GM19438 (cell line): ENCODE measurements around the gene RBM18.

Experiments used
- ATAC-seq: cut with Tn5 transposase; IDR thresholded peaks from one replicate; pipeline ENCODE4 v1.9.1; 2021; ENCODE audit warnings: low read depth; ENCODE audit not compliant: unreplicated experiment

The RBM18 gene

DNA sequence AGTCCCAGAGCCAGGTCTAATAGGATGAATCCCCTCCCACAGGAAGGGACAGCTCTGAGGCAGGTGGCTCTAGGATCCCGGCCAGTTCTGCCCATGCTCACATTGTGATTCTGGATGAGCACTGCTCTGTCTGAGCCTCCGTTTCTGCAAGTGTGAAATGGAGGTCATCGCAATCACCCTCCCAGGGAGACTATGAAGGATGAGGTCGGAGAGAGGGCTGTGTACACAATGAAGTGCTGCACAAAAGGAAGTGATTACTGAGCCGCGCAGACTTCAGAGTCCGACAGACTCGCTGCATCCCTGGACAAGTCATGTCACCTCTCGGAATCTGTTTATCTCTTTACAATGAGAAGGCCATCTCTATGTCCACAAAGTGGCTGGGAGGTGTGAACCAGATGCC, 57.5 kb downstream of the RBM18 start:
- no peak for ATAC-seq

DNA sequence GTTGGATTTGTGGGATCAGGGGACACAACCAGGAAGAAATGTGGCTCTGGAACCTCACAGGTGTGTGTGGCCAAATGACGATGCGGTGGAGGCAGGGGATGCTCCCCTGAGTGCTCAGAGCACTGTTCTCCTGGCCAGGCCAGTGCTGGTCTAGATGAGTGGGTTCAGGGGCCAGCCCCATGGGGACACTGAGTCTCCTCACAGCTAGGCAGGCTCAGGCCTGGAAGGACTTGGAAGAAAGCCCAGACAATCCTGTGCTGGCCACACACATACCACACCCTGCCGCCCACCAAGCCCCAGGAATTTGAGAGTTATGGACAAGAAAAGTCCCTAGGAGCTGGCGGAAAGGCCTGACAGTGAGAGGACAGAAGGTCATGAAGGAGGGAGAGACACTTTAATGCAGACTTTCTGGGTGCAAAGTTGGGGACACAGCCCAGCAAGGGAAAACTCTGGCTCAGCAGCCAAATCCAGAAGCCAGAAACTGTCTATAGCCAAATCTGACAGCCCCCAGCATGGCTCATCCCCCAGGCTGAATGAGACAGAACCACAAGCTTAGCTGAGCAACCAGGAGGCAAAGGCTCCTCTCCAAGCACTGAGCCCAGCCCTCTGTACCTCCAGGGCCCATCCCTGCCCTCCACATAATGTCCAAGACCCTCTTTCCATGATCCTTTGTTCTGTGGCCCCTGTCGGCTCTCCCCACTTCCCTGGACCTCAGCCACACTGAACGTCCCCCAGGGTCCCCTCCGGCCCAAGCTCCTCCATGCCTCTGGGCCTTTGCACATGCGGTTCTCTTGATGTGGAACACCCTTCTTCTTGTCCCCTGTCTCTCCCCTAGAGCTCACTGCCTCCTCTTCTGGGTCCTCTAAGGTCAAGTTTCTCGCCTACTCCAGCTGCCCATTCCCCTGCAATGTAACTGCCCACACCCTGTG, 58.3 kb downstream of the RBM18 start:
- ATAC-seq: no peak

GRCh38 chr9:122205176-122205575, 59.5 kb downstream of the RBM18 start:
- ATAC-seq: no peak

DNA sequence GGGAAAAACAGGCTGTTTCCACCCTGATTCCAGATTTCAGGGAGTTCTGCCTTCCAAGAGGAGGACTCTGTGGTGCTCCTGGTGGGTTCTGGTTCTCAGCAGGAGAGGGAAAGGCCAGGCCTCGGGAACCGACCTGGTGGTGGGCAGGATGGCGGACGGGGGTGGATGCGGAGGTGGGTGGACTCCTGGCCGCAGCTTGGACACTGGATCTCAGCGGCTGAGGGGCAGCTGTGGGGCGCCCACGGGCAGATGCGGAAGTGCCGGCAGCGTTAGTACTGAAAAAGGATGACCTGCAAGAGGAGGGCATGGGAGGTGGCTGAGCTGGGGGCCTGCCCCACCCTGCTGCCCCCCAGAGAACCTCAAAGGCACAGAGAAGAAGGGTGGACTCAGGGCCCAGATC, 60.1 kb downstream of the RBM18 start:
- no peak for ATAC-seq

DNA sequence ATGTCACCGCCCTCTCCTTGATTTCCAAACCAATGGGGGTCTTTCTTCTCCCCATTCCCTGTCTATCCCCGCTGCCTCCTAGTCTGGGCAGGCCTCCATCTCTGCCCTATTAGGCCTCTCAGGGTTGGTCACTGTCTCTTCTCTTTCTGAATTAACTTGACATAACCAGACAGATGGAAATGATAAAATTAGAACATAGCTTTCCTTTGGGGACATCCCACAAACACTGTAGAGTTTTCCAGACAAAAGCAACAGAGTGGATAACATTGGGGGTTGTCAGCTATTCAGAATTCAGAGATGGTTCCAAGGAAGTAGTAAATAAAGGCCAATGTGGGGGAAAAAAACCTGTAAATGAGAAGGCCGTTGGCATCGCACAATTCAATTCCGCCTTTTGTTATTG, 60.6 kb downstream of the RBM18 start:
- ATAC-seq: no peak

- no peak for ATAC-seq
These were observed 62.5 kb downstream of the RBM18 start for GRCh38 chr9:122202111-122202510.

- no peak for ATAC-seq
These were observed 63.0 kb downstream of the RBM18 start for GRCh38 chr9:122201641-122202040.

DNA sequence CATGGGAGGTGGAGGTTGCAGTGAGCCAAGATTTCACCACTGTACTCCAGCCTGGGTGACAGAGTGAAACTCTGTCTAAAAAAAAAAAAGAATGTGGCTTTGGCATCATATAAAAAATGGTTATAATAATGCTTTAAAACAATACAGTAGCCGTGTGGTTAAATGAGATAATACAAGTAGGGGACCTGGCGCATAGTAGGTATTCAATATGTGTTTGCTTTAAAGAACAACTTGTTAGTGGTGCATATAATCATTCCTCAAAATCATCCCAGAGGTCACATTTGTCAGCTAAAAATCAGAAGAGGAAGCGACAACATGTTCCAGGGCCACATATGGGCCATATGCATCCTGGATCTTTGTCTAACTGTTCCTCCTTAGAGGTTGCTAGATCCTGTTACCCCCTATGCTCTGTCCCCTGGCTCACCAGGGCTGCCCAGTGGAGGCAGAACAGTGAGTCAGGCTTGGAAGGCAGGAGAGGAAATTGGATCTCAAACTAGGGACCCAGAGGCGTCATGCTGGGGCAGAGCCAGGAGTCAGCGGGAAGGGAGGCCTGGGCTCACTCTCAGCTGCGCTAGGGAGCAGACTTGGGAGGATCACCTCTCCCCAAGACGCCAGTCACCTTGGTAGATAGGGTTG, 63.6 kb downstream of the RBM18 start:
- ATAC-seq: no peak

GRCh38 chr9:122197882-122198281, 66.8 kb downstream of the RBM18 start:
- no peak for ATAC-seq

GRCh38 chr9:122197426-122197825, 67.2 kb downstream of the RBM18 start:
- peak; percentile 72 for ATAC-seq

GRCh38 chr9:122195875-122196274, 68.8 kb downstream of the RBM18 start:
- ATAC-seq: no peak

DNA sequence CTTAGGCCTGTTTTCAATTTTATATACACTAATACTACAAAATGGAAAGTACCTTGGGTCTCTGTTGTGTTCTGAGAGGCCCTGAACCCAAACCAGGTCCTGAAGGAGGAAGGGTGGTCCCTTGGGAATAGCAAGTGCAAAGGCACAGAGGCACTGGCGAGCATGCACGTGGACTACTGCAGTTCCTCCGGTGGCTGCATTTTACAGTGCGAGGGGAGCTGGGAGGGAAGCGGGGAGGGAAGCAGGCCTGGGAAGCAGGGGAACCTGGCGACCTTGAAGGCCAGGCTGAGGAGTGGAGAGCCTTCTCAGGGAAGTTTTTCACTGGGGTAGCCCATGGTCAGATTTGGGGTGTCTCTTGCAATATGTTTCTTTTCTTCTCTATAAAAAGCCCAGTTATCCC, 71.0 kb downstream of the RBM18 start:
- no peak for ATAC-seq

DNA sequence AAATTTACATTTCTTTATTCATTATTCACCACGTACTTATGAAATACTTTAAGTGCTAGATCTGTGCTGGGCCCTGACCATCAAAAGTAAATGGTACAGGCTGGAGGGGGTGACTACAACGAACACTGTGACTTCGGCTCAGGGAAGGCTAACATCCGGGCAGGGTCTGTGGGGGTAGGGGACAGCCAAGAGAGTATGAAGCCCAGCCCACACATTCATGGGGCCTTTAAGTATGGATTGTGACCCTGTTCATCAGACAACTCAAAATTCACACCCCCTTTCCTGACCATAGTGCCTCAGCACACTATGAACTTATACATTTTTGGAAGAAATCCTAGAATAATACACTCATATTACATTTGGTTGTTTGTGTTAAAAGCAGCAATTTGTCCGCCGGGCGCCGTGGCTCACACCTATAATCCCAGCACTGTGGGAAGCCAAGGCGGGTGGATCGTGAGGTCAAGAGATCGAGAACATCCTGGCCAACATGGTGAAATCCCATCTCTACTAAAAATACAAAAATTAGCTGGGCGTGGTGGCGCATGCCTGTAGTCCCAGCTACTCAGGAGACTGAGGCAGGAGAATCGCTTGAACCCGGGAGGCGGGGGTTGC, 71.6 kb downstream of the RBM18 start:
- no peak for ATAC-seq

DNA sequence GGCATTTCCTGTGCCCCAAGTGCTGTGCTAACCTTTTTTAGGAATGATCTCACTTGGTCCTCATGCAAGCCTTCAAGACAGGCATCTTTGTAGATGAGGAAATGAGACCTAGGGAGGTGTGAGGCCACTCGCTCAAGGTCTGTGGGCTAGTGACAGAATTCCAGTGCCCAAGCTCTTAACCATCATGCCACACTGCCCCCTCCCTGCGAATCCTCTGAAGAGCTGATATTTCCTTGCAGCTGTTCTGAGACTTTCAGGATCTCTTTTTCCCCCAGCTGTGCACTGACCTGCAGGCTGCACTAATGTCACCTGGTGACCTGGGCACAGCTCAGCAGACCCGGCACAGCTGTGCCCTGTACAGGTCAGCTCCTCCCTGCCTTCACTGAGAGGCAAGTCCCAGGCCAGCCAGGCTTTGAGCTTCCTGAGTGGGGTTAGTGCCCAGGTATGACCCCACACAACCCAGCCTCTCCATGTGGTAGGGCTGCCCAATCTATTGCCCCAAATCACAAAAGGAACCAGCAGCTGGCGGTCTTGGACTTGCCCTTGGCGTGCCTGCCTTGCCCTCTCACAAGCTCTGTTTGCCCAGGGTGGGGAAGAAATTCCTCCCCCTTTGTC, 72.3 kb downstream of the RBM18 start:
- no peak for ATAC-seq

GRCh38 chr9:122191584-122191983, 73.1 kb downstream of the RBM18 start:
- ATAC-seq: no peak

DNA sequence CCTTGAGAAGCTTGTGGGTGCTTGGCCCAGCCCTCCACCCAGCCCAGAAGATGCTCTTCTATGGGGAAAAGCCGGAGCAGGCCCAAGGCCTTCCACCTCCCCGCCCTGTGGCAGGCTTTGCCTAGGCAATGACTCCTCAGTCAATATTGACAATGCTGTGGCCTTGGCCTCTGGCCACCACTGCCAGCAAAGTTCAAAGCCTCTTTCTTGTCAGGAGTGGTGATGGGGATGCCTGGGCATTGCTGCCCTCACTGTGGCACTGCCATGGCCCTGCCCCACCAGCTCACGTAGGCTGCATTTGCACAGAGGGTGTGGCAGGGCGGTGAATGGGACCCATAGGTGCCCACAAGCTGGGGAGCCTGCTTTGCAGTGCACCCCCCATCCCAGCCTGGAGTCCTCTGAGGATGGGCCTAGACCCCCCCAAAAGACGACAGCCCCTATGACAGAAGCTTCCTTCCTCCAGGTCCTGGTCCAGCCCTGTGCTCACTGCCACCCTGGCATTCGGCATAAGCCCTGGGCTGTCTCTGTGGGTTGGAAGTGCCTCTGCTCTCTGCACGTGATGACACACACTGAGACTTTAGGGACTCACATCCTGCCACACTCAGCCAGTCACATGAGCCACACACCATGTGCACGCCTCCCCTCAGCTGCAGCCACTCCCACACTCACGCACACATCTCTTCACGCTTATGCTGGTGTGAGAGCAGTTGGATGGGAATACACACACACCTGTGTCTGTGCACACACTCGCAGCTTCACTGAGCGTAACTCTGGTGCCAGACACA, 73.9 kb downstream of the RBM18 start:
- ATAC-seq: no peak

- no peak for ATAC-seq
These were observed 76.3 kb downstream of the RBM18 start for GRCh38 chr9:122188369-122188768.
